OCI-LY3 (cell line): Measurements from ENCODE around the gene CLEC18A.

Experiments
- H2AFZ ChIP-seq: fragments of 200-600, 300-600 bp; shearing (Covaris generic); 2 replicates; pipeline ENCODE4 v1.6.0; 2014; ENCODE audit warnings: antibody characterized with exemption, low read depth, low read length
- H3K27ac ChIP-seq: fragments of 200-600, 300-600 bp; sonication (generic); 2 replicates; pipeline ENCODE4 v1.5.1; 2014; ENCODE audit warnings: mild to moderate bottlenecking, low read length, moderate library complexity, mixed read lengths
- H3K27me3 ChIP-seq: fragments of 200-600, 300-600 bp; sonication (generic); 2 replicates; pipeline ENCODE4 v1.6.1; 2014; ENCODE audit warnings: low read depth, low read length, mixed read lengths
- H3K36me3 ChIP-seq: fragments of 200-600, 300-600 bp; sonication (generic); replicated peaks from 2 replicates; pipeline ENCODE3; 2014; ENCODE audit warnings: low read depth, low read length, mixed read lengths
- H3K4me1 ChIP-seq: fragments of 300-600, 200-600 bp; sonication (generic); 2 replicates; pipeline ENCODE4 v1.6.1; 2014; ENCODE audit warnings: low read length, mixed read lengths
- H3K4me2 ChIP-seq: fragments of 200-600, 300-600 bp; sonication (generic); 2 replicates; pipeline ENCODE4 v1.6.1; 2014; ENCODE audit warnings: low read length, mixed read lengths
- H3K4me3 ChIP-seq: fragments of 300-600, 200-600 bp; sonication (generic); 2 replicates; pipeline ENCODE4 v1.5.1; 2014; ENCODE audit warnings: antibody characterized with exemption, mild to moderate bottlenecking, low read length, moderate library complexity
- H3K79me2 ChIP-seq: fragments of 300-600, 200-600 bp; shearing (Covaris generic); 2 replicates; pipeline ENCODE4 v1.6.1; 2014; ENCODE audit warnings: mild to moderate bottlenecking, low read length, mixed read lengths
- H3K9ac ChIP-seq: fragments of 300-600, 200-600 bp; shearing (Covaris generic); 2 replicates; pipeline ENCODE4 v1.6.0; 2014; ENCODE audit warnings: mild to moderate bottlenecking, low read length, moderate library complexity
- H3K9me3 ChIP-seq: fragments of 200-600, 300-600 bp; shearing (Covaris generic); 2 replicates; pipeline ENCODE4 v1.6.1; 2014; ENCODE audit warnings: low read length, mixed read lengths; ENCODE audit not compliant: insufficient read depth
- H4K20me1 ChIP-seq: fragments of 200-600, 300-600 bp; sonication (generic); 2 replicates; pipeline ENCODE4 v1.6.1; 2016; ENCODE audit warnings: low read length, mixed read lengths; ENCODE audit not compliant: insufficient read depth
- CTCF ChIP-seq: fragments of 200-600, 300-600 bp; sonication (generic); IDR thresholded peaks from 2 replicates; pipeline ENCODE4 v1.5.1; 2014; ENCODE audit warnings: antibody characterized with exemption, low read length, low read depth
- EZH2phosphoT487 ChIP-seq: fragments of 200-600 bp; shearing (Covaris generic); IDR thresholded peaks from 2 replicates; pipeline ENCODE4 v1.6.1; 2018; ENCODE audit warnings: antibody characterized with exemption, mixed run types, low read depth

The CLEC18A gene

GRCh38 chr16:69934751-69935150, 16.4 kb upstream of the CLEC18A start:
- Histone ChIP-seq H4K20me1 (no peaks in the 10 kb centered on the region), H3K36me3 (peaks cover 4% of the 10 kb centered on the region), H3K27ac (no peak overlapping the region), H3K9ac (no peak overlapping the region), H3K79me2 (no peaks in the 10 kb centered on the region), H3K4me2 (no peak overlapping the region), H3K27me3 (no peaks in the 10 kb centered on the region), H3K9me3 (no peaks in the 10 kb centered on the region), H3K4me3 (no peak overlapping the region), H2AFZ (no peak overlapping the region), H3K4me1 (no peaks in the 10 kb centered on the region)
- TF ChIP-seq CTCF (no peak), EZH2phosphoT487 (no peak)

DNA sequence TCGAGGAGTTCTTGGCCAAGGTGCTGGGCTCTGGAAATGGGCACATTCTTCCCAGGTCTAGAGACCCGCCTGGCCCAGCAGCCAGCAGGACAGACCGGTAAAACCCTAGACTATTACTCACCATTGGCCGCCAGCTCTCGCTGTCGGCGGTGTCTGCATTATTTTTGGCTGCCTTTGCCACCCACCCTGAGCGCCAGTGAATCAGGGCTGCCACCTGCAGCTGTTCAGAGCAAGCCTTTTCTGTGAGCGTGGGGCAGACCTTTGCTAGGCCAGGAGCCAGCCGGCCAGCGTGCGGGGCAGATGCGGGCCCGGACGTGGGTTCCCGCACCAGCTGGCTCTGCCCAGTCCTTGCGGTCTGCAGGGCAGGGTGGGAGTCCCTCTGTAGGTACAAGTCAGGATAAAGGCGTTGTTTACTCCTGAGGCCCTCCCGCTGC, 15.8 kb upstream of the CLEC18A start:
- TF ChIP-seq EZH2phosphoT487 (no peak), CTCF (no peak)
- Histone ChIP-seq H3K9ac (no peak overlapping the region), H3K4me3 (no peak overlapping the region), H3K4me1 (no peaks in the 10 kb centered on the region), H4K20me1 (no peaks in the 10 kb centered on the region), H3K4me2 (no peak overlapping the region), H3K9me3 (no peaks in the 10 kb centered on the region), H3K27me3 (no peaks in the 10 kb centered on the region), H3K79me2 (no peaks in the 10 kb centered on the region), H3K36me3 (peaks cover 4% of the 10 kb centered on the region), H2AFZ (no peak overlapping the region), H3K27ac (no peak overlapping the region)

- Histone ChIP-seq H3K9ac (no peak overlapping the region), H3K36me3 (peaks cover 4% of the 10 kb centered on the region), H3K9me3 (no peaks in the 10 kb centered on the region), H2AFZ (no peak overlapping the region), H3K27me3 (no peaks in the 10 kb centered on the region), H3K27ac (no peak overlapping the region), H3K79me2 (no peaks in the 10 kb centered on the region), H3K4me2 (no peak overlapping the region), H3K4me1 (no peaks in the 10 kb centered on the region), H4K20me1 (no peaks in the 10 kb centered on the region), H3K4me3 (no peak overlapping the region)
- no peak for TF ChIP-seq CTCF
- no peak for TF ChIP-seq EZH2phosphoT487
Observed at GRCh38 chr16:69935740-69936139, 15.4 kb upstream of the CLEC18A start.

DNA sequence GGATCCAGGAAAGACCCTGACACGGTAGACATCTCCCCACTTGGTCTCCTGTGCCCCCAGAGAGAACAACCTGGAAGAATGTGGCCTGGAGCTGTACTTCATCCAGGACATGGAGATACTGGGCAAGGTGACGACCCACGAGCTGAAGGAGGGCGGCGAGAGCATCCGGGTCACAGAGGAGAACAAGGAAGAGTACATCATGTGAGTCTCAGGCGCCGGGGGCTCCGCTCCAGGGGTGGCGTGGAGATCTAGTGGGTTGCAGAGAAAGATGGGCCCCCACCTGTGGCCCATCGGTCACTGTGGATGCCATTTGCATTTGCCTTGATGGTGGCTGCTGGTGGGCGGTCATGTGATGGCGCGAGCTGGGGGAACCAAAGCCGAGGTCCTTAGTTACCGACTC, 14.9 kb upstream of the CLEC18A start:
- Histone ChIP-seq H3K27ac (no peak overlapping the region), H3K9ac (no peak overlapping the region), H3K79me2 (no peaks in the 10 kb centered on the region), H4K20me1 (no peaks in the 10 kb centered on the region), H3K36me3 (peaks cover 4% of the 10 kb centered on the region), H3K4me2 (no peak overlapping the region), H3K27me3 (no peaks in the 10 kb centered on the region), H3K4me3 (no peak overlapping the region), H2AFZ (no peak overlapping the region), H3K4me1 (no peaks in the 10 kb centered on the region), H3K9me3 (no peaks in the 10 kb centered on the region)
- no peak for TF ChIP-seq CTCF
- TF ChIP-seq EZH2phosphoT487, result no peak
